Activated CD4-positive, alpha-beta T cell treated with anti-CD3 and anti-CD28 coated beads for 36 hours (primary cell): ENCODE results near the gene TUBD1. TPM values are rescaled to one million over a fixed set of nuclear protein-coding genes. Genes with fewer than 3 reads are reported as not detected.
A peak's percentile ranks its signal among the peaks of the same experiment; 100 is the strongest.

ENCODE experiments used
- ATAC-seq: fragments of 200-7000 bp; cut with Tn5 transposase; one replicate; pipeline ENCODE4 v1.10.0; 2021; ENCODE audit warnings: mild to moderate bottlenecking, moderate library complexity
- CTCF ChIA-PET: fragments of 350-600 bp; sonication (Branson Sonifier 250); formaldehyde crosslinking; loops from one replicate; lab custom pipeline; 2021; ENCODE audit warnings: antibody characterized with exemption; lab: Charles Lee
- POLR2A ChIA-PET: fragments of 350-600 bp; sonication (Branson Sonifier 250); formaldehyde crosslinking; loops from one replicate; lab custom pipeline; 2021; ENCODE audit warnings: antibody characterized with exemption, inconsistent platforms; lab: Charles Lee
- DNase-seq: peaks from one replicate; pipeline ENCODE4 v3.0.0-alpha.2; 2020
- H3K27ac Mint-ChIP-seq: one replicate; pipeline ENCODE4 v1.8.0; 2021; ENCODE audit warnings: mixed read lengths
- H3K27me3 Mint-ChIP-seq: one replicate; pipeline ENCODE4 v1.8.0; 2021; ENCODE audit warnings: mixed read lengths
- H3K36me3 Mint-ChIP-seq: one replicate; pipeline ENCODE4 v1.8.0; 2021; ENCODE audit warnings: low read depth, mixed read lengths
- H3K4me1 Mint-ChIP-seq: one replicate; pipeline ENCODE4 v1.8.0; 2021; ENCODE audit warnings: mixed read lengths
- H3K4me3 Mint-ChIP-seq: one replicate; pipeline ENCODE4 v1.8.0; 2021; ENCODE audit warnings: mild to moderate bottlenecking, moderate library complexity, mixed read lengths
- H3K9me3 Mint-ChIP-seq: one replicate; pipeline ENCODE4 v1.8.0; 2021; ENCODE audit warnings: low read depth, mixed read lengths
- intact Hi-C, 2 experiments: fragments of 100-400 bp; cut with DNase I in 1 of 2; cut with micrococcal nuclease in 1 of 2; formaldehyde crosslinking; loops; one replicate each; pipeline versions ENCODE4 v1.14.2 to v1.15.1; 2022 to 2024; cut with DNase I, micrococcal nuclease
- total RNA-seq, 2 experiments: library from RNA; stranded (reverse); gene quantifications; one replicate each; pipeline ENCODE4 v1.2.3, GENCODE V29; 2021

Gene TUBD1
- total RNA-seq, 2 experiments from 2014 or later, result 10.6 to 11.0 TPM

DNA sequence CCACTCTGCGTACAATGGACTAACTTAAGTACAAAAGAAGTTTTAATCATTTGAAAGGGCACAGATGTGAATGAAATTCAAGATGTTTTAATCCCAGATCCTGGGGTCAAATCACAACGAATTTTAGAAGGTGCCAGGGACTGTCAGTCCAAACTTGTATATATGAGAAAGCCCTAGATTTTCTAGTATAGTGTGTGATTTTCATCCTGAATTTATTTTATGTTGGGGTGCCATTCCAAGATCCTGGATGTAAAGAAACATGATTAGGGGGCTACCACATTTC is 64.3 kb downstream of the TUBD1 start:
- intact Hi-C loops, result loop anchor here in 1 of 2 experiments (2.0 kb wide), 1 partner anchor 66 kb away; no protein-coding TSS in a partner anchor
- Mint-ChIP-seq H3K36me3 (peaks cover 54% of the 10 kb centered on the region), H3K9me3 (no peaks in the 10 kb centered on the region), H3K27me3 (no peaks in the 10 kb centered on the region), H3K4me3 (peak overlapping the region; percentile 78), H3K4me1 (peaks cover 85% of the 10 kb centered on the region), H3K27ac (peak overlapping the region; percentile 93)
- ChIA-PET POLR2A (interaction anchor here (0.6 to 9.2 kb wide), 9 partner anchors 11 to 208 kb away, joined by 3 to 308 read pairs (median 11); partner anchors contain the start of genes PTRH2 and VMP1), CTCF (interaction anchor here (0.8 to 11.2 kb wide), 7 partner anchors 10 to 77 kb away, joined by 4 to 113 read pairs (median 7); no protein-coding TSS in a partner anchor)
- no peak for DNase-seq
- no peak for ATAC-seq

DNA sequence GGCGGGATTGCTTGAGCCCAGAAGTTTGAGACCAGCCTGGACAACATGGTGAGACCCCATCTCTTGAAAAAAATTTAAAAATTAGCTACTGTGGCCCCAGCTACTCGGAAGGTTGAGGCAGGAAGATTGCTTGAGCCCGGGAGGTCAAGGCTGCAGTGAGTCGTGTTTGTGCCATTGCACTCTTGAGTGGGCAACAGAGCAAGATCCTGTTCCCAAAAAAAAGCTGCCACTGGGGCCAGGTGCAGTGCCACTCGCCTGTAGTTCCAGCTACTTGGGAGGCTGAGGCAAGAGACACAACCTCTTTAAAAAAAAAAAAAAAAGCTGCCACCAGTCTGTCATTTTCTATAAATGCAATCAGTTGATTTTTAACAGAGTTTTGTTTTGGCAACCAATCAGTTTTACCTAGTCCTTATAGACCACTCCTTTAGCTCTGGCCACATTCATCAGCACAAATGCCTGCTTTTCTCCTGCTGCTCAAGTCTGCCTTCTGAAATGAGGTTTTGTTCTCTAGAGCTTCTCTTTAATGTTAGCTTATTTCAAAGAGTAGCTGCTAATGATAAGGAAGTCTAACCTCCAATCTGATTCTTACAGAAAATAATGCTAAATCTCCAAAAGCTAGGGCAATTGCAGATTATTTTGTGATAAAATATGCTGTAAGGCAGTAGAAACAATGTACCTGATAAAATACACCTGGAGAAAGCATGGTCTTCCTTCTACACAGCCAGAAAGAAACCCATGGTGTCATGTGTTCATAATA is 64.8 kb downstream of the TUBD1 start:
- Mint-ChIP-seq H3K4me1 (peaks cover 79% of the 10 kb centered on the region), H3K9me3 (no peaks in the 10 kb centered on the region), H3K36me3 (peaks cover 50% of the 10 kb centered on the region), H3K27me3 (no peaks in the 10 kb centered on the region), H3K4me3 (peak overlapping the region; percentile 78), H3K27ac (peak overlapping the region; percentile 93)
- ChIA-PET CTCF (interaction anchor here (0.8 to 11.2 kb wide), 10 partner anchors 9 to 76 kb away, joined by 3 to 113 read pairs (median 5); no protein-coding TSS in a partner anchor), POLR2A (interaction anchor here (0.6 to 9.2 kb wide), 9 partner anchors 12 to 207 kb away, joined by 3 to 308 read pairs (median 4); no protein-coding TSS in a partner anchor)
- DNase-seq, result no peak
- ATAC-seq, result no peak
- intact Hi-C loops, result loop anchor here in 1 of 2 experiments (2.0 kb wide), 1 partner anchor 65 kb away; no protein-coding TSS in a partner anchor

DNA sequence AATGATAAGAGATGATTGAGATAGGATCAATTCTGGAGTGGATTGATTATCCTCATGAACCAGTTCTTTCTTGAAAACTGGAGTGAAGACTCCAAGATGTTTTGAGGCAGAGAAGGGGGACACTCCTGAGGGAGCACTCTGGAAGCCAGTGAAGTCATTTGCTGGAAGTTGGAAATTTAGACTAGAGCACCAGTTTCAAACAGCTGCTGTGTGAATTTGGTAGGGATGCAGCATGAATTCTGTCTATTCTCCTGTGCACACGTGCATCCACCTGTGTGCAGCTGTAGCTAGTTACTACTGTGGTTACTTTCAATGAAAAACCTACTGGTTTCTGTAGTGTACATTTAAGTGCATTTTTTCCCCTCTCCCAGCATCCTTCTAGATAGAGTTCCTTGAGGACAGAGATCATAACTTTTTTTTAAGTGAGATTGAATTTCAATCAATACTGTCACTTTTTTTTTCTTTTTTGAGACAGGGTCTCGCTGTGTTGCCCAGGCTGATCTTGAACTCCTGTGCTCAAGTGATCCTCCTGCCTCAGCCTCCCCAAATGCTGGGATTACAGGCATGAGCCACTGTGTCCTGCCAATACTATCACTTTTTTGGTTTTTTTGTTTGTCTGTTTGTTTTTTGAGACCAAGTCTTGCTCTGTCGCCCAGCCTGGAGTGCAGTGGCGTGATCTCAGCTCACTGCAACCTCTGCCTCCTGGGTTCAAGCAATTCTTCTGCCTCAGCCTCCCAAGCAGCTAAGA is 65.9 kb downstream of the TUBD1 start:
- DNase-seq (no peak), ATAC-seq (no peak)
- H3K9me3 Mint-ChIP-seq, result no peaks in the 10 kb centered on the region
- peak overlapping the region; percentile 93 for H3K27ac Mint-ChIP-seq
- H3K4me1 Mint-ChIP-seq, result peaks cover 73% of the 10 kb centered on the region
- H3K36me3 Mint-ChIP-seq, result peaks cover 56% of the 10 kb centered on the region
- intact Hi-C loops, result no loop called here
- H3K4me3 Mint-ChIP-seq, result peak overlapping the region; percentile 78
- CTCF ChIA-PET, result interaction anchor here (1.1 to 11.2 kb wide), 7 partner anchors 8 to 75 kb away, joined by 3 to 113 read pairs (median 7); no protein-coding TSS in a partner anchor
- POLR2A ChIA-PET, result interaction anchor here (0.6 to 9.2 kb wide), 6 partner anchors 13 to 120 kb away, joined by 4 to 308 read pairs (median 14); partner anchors contain the start of genes PTRH2 and VMP1
- H3K27me3 Mint-ChIP-seq, result no peaks in the 10 kb centered on the region

GRCh38 chr17:59825533-59826322 is 67.0 kb downstream of the TUBD1 start:
- ChIA-PET CTCF (interaction anchor here (0.7 to 11.2 kb wide), 12 partner anchors 12 to 74 kb away, joined by 3 to 113 read pairs (median 4); no protein-coding TSS in a partner anchor), POLR2A (interaction anchor here (0.7 to 9.2 kb wide), 8 partner anchors 14 to 119 kb away, joined by 3 to 308 read pairs (median 12); partner anchors contain the start of genes PTRH2 and VMP1)
- intact Hi-C loops, result loop anchor here (1.0 kb wide), 7 partner anchors 12 to 206 kb away; partner anchors contain the start of gene CLTC (in 1 of the 2)
- Mint-ChIP-seq H3K9me3 (no peaks in the 10 kb centered on the region), H3K36me3 (peaks cover 53% of the 10 kb centered on the region), H3K27ac (peak overlapping the region; percentile 93), H3K27me3 (no peaks in the 10 kb centered on the region), H3K4me1 (peaks cover 64% of the 10 kb centered on the region), H3K4me3 (peak overlapping the region; percentile 78)
- DNase-seq (peak; percentile 65), ATAC-seq (peak; percentile 52)

DNA sequence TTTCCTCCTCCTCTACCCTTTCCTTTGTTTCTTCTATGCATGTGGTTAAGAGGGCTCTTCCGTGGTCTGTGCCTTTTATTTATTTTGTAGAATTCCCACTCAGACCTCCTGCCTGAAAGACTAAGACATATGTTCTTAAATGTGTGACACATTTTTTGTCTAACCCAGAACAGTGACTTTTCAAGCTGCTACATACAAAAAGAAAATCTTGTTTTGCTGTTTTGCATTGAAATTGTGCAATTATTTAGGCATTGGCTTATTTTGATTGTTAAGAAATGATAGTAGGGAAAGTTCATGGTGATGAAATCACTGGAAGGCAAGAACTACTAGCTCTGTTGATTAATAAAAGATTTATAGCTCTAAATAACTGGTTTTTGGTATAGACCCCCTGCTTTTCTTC is 76.8 kb downstream of the TUBD1 start:
- Mint-ChIP-seq H3K27me3 (no peaks in the 10 kb centered on the region), H3K36me3 (peaks cover 36% of the 10 kb centered on the region), H3K4me3 (no peak overlapping the region), H3K4me1 (peaks cover 17% of the 10 kb centered on the region), H3K9me3 (no peaks in the 10 kb centered on the region), H3K27ac (no peak overlapping the region)
- POLR2A ChIA-PET, result interaction anchor here (0.6 kb wide), 1 partner anchor 70 kb away, joined by 3 read pairs; no protein-coding TSS in a partner anchor
- intact Hi-C loops, result no loop called here
- no peak for DNase-seq
- CTCF ChIA-PET, result interaction anchor here (0.6 to 0.8 kb wide), 2 partner anchors 54 to 448 kb away, joined by 3 read pairs; no protein-coding TSS in a partner anchor
- no peak for ATAC-seq

DNA sequence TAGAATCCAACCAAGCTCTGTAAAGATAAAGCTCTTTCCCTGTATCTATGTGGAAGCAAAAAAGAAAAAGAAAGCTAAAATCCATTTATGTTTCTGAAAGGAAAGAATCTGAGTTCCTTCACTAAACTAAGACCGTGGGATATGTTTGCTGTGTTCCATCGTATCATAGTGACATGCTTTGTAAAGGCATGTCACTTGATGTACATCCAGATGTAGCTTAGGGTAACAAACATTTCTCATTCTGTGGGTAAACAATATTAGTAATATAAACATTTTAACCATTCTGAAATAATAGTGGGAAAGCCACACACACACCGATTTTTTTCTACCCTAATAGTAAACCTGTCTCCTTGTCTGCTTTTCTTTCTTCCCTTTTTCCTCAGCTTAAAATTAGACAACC is 78.1 kb downstream of the TUBD1 start:
- H3K36me3 Mint-ChIP-seq, result peaks cover 27% of the 10 kb centered on the region
- peaks cover 9% of the 10 kb centered on the region for H3K4me1 Mint-ChIP-seq
- H3K4me3 Mint-ChIP-seq, result no peak overlapping the region
- intact Hi-C loops, result no loop called here
- no peaks in the 10 kb centered on the region for H3K27me3 Mint-ChIP-seq
- ChIA-PET CTCF (interaction anchor here (0.6 to 1.4 kb wide), 5 partner anchors 11 to 589 kb away, joined by 3 to 5 read pairs (median 3); no protein-coding TSS in a partner anchor), POLR2A (no interaction called here)
- ATAC-seq (no peak), DNase-seq (no peak)
- H3K27ac Mint-ChIP-seq, result no peak overlapping the region
- no peaks in the 10 kb centered on the region for H3K9me3 Mint-ChIP-seq

DNA sequence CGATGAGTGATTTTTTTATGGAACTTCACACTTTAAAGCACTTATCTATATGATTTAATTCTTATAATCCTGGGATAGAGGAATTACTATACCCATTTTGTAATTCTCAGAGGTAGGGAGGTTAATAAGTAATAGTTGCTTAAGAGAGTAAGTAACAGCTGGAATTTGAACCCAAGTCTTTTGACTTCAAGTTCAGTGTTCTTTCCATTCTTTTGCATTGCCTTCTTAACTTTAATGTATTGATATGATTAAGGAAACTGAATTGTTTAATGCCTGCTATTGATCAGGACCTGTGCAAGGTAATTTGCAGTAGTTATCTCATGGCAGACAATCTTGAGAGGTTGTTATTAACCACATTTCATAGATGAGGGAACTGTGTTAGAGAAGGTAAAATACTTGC is 78.5 kb downstream of the TUBD1 start:
- Mint-ChIP-seq H3K36me3 (peaks cover 27% of the 10 kb centered on the region), H3K9me3 (no peaks in the 10 kb centered on the region), H3K4me3 (no peak overlapping the region), H3K27ac (no peak overlapping the region), H3K4me1 (peaks cover 9% of the 10 kb centered on the region), H3K27me3 (no peaks in the 10 kb centered on the region)
- CTCF ChIA-PET, result interaction anchor here (0.6 to 1.4 kb wide), 5 partner anchors 10 to 590 kb away, joined by 3 to 5 read pairs (median 3); no protein-coding TSS in a partner anchor
- intact Hi-C loops, result no loop called here
- POLR2A ChIA-PET, result no interaction called here
- ATAC-seq (no peak), DNase-seq (no peak)

DNA sequence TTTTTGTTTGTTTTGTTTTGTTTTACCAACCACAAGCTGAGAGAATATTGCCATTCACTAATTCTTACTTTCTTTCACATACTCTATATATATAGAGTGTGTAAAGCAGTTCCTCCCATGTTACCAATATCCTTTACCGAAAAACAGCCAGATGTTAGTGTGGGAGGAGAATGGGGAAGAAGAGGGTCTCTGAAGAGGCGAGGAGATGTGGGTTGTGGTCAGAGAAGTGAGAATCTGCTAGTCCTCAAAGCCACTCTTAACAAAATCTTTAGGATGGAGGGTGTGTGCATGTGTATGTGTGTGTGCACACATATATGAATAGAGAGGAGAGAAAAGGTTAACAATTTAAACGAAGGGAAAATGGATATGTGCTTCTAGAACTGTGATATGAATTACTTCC is 80.6 kb downstream of the TUBD1 start:
- H3K27ac Mint-ChIP-seq, result peak overlapping the region; percentile 7
- peaks cover 9% of the 10 kb centered on the region for H3K4me1 Mint-ChIP-seq
- H3K36me3 Mint-ChIP-seq, result peaks cover 34% of the 10 kb centered on the region
- no peaks in the 10 kb centered on the region for H3K27me3 Mint-ChIP-seq
- intact Hi-C loops, result loop anchor here in 1 of 2 experiments (2.0 kb wide), 1 partner anchor 13 kb away; no protein-coding TSS in a partner anchor
- no peak for ATAC-seq
- H3K9me3 Mint-ChIP-seq, result no peaks in the 10 kb centered on the region
- no peak overlapping the region for H3K4me3 Mint-ChIP-seq
- POLR2A ChIA-PET, result no interaction called here
- CTCF ChIA-PET, result interaction anchor here (0.8 to 1.8 kb wide), 2 partner anchors 58 to 67 kb away, joined by 3 read pairs; no protein-coding TSS in a partner anchor
- no peak for DNase-seq

GRCh38 chr17:59811209-59811608 is 81.5 kb downstream of the TUBD1 start:
- Mint-ChIP-seq H3K9me3 (no peaks in the 10 kb centered on the region), H3K27ac (no peak overlapping the region), H3K36me3 (peaks cover 33% of the 10 kb centered on the region), H3K27me3 (no peaks in the 10 kb centered on the region), H3K4me1 (peaks cover 9% of the 10 kb centered on the region), H3K4me3 (no peak overlapping the region)
- CTCF ChIA-PET, result interaction anchor here (0.8 to 1.8 kb wide), 2 partner anchors 25 to 66 kb away, joined by 3 to 4 read pairs; no protein-coding TSS in a partner anchor
- POLR2A ChIA-PET, result no interaction called here
- ATAC-seq (no peak), DNase-seq (no peak)
- intact Hi-C loops, result no loop called here

GRCh38 chr17:59810894-59811153 is 81.9 kb downstream of the TUBD1 start:
- no peak for ATAC-seq
- CTCF ChIA-PET, result interaction anchor here (0.8 to 1.8 kb wide), 2 partner anchors 25 to 66 kb away, joined by 3 to 4 read pairs; no protein-coding TSS in a partner anchor
- POLR2A ChIA-PET, result no interaction called here
- Mint-ChIP-seq H3K27ac (no peak overlapping the region), H3K4me1 (peaks cover 9% of the 10 kb centered on the region), H3K27me3 (no peaks in the 10 kb centered on the region), H3K9me3 (no peaks in the 10 kb centered on the region), H3K4me3 (no peak overlapping the region), H3K36me3 (peaks cover 30% of the 10 kb centered on the region)
- intact Hi-C loops, result no loop called here
- DNase-seq, result no peak
